Lower leg skin (tissue), 4 donors: ENCODE results near the gene MBNL2. TPM values are rescaled to one million over a fixed set of nuclear protein-coding genes. Genes with fewer than 3 reads are reported as not detected.

Source experiments
- DNase-seq, 2 donors: peaks; one replicate each; pipeline ENCODE4 v3.0.0-alpha.2; 2019; ENCODE audit warnings: low spot score in 2 of 2
- H3K4me3 ChIP-seq: fragments of 200-600 bp; sonication (generic); 2 replicates; pipeline ENCODE4 v1.5.1; 2017; ENCODE audit warnings: mild to moderate bottlenecking, low read depth; ENCODE audit not compliant: poor library complexity, severe bottlenecking
- POLR2A ChIP-seq, 2 donors: fragments of 450-650 bp; IDR thresholded peaks; one replicate each; pipeline ENCODE4 v1.6.1; 2016 to 2017; ENCODE audit warnings: antibody characterized with exemption in 2 of 2, mild to moderate bottlenecking in 1 of 2, moderate library complexity in 1 of 2
- WGBS, 2 donors: methylation state at CpG; one replicate each; pipeline ENCODE4 v1.1.5; 2018; 5-methylcytosine and 5-hydroxymethylcytosine counted together
- intact Hi-C: fragments of 100-400 bp; cut with DNase I; formaldehyde crosslinking; loops from one replicate; pipeline ENCODE4 v1.15.0; 2023; ENCODE audit warnings: low total_unique reads
- total RNA-seq, 4 donors: library from RNA; depleted of rRNA; stranded (reverse); fragments of >200 nt; gene quantifications; one replicate each; pipeline ENCODE4 v1.1.0, GENCODE V29; 2016
- TF ChIP-seq, protein P1 (sequence below), 3 donors: fragments of 450-650 bp; IDR thresholded peaks; one replicate each; pipeline ENCODE4 v1.5.1; 2016; ENCODE audit warnings: antibody characterized with exemption in 3 of 3, mild to moderate bottlenecking in 3 of 3, moderate library complexity in 2 of 3

Gene MBNL2
- total RNA-seq, 4 donors from 2014 or later, result 37.6 to 59.5 (median 45.4) TPM

GRCh38 chr13:97235549-97236231 is 13.6 kb downstream of the MBNL2 start:
- 33 to 42% methylated on average over 18 of the region's 18 CpGs for WGBS, 2 donors
- intact Hi-C loops, result loop anchor here (2.0 kb wide), 1 partner anchor 45 kb away; no protein-coding TSS in a partner anchor
- DNase-seq, result no peak
- H3K4me3 ChIP-seq, result no peak overlapping the region
- TF ChIP-seq POLR2A (IDR thresholded peaks at IDR 0.05), result no peak
- TF ChIP-seq, protein P1, sequence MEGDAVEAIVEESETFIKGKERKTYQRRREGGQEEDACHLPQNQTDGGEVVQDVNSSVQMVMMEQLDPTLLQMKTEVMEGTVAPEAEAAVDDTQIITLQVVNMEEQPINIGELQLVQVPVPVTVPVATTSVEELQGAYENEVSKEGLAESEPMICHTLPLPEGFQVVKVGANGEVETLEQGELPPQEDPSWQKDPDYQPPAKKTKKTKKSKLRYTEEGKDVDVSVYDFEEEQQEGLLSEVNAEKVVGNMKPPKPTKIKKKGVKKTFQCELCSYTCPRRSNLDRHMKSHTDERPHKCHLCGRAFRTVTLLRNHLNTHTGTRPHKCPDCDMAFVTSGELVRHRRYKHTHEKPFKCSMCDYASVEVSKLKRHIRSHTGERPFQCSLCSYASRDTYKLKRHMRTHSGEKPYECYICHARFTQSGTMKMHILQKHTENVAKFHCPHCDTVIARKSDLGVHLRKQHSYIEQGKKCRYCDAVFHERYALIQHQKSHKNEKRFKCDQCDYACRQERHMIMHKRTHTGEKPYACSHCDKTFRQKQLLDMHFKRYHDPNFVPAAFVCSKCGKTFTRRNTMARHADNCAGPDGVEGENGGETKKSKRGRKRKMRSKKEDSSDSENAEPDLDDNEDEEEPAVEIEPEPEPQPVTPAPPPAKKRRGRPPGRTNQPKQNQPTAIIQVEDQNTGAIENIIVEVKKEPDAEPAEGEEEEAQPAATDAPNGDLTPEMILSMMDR (IDR thresholded peaks at IDR 0.05), result no peak

DNA sequence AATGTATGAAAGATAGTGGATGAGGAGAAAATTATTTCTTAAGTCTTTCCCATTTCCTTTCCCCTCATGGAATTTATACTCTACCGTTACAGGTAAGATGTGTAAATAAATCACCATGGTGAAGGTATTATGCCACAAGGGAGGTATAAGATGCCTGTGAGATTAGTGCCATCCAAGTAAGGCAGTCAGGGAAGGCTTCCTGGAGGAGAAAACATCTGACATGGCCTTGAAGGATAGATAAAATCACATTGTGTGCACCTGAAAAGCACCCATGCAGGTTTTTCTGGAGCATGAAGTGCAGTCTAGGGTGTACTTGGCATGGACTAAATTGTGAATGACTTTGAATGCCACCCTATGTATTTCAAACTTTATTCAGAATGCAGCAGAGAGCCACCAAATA is 15.3 kb downstream of the MBNL2 start:
- no peak for DNase-seq
- 74 to 78% methylated on average over 1 of the region's 1 CpG for WGBS, 2 donors
- intact Hi-C loops, result no loop called here
- TF ChIP-seq POLR2A (IDR thresholded peaks at IDR 0.05), result no peak
- TF ChIP-seq, protein P1 (IDR thresholded peaks at IDR 0.05), result no peak
- no peak overlapping the region for H3K4me3 ChIP-seq

DNA sequence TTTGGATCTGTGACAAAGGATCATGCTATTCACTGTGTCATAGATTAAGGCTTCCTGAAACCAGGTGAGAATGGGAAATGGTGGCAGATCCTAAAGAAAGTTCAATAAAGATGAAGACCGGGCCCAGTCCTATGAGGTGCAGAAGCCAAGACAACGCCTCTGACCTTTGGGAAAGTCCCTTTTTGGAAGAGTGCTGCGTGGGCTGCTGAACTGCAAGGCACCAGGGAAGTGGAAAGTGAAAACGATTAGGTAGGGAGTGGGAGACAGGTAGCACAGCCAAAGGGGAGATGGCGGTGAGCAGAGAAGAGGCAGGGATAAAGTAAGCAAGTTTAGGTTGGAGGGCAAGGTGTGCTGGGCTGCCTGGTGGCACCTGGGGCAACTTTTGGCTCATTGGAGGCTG is 16.3 kb downstream of the MBNL2 start:
- intact Hi-C loops, result no loop called here
- TF ChIP-seq, protein P1 (IDR thresholded peaks at IDR 0.05), result no peak
- TF ChIP-seq POLR2A (IDR thresholded peaks at IDR 0.05), result no peak
- no peak for DNase-seq
- WGBS, 2 donors, result 81 to 82% methylated on average over 5 of the region's 5 CpGs
- no peak overlapping the region for H3K4me3 ChIP-seq

DNA sequence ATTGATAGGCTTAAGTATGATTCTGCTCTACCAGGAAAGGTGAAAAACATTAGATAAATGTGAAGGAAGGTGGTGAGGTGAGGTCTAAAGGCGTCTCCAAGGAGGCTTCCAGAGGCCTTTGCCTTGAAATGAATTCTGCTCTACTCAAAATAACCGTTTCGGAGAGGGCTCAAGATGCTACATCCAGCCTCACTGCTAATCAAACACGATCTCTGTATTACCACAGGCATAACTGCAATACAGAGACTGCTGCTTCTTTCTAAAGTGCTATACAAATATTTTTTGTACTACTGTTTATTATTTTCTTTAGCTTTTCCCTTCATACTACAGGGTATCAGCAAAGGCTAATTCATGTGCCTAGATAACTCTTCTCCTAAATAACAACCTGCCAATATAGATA is 16.8 kb downstream of the MBNL2 start:
- TF ChIP-seq POLR2A (IDR thresholded peaks at IDR 0.05), result no peak
- TF ChIP-seq, protein P1 (IDR thresholded peaks at IDR 0.05), result no peak
- no peak for DNase-seq
- intact Hi-C loops, result no loop called here
- no peak overlapping the region for H3K4me3 ChIP-seq
- 86 to 92% methylated on average over 4 of the region's 4 CpGs for WGBS, 2 donors

- TF ChIP-seq POLR2A (IDR thresholded peaks at IDR 0.05), result no peak
- TF ChIP-seq, protein P1 (IDR thresholded peaks at IDR 0.05), result no peak
- intact Hi-C loops, result no loop called here
- 73 to 74% methylated on average over 1 of the region's 1 CpG for WGBS, 2 donors
- DNase-seq, result no peak
- H3K4me3 ChIP-seq, result no peak overlapping the region
Observed at GRCh38 chr13:97239306-97239705, 17.2 kb downstream of the MBNL2 start.
